ENCODE measurements around the gene LAMB3. TPM values are rescaled to one million over a fixed set of nuclear protein-coding genes. Genes with fewer than 3 reads are reported as not detected.

Gene LAMB3
- total and polyA plus RNA-seq, 12 donors, result 8.2 to 117 (median 34.7) TPM

GRCh38 chr1:209625791-209626285, 26.4 kb downstream of the LAMB3 start:
- peaks cover 12 to 31% of the 10 kb centered on the region in 2 donors for H3K4me1 ChIP-seq (replicated peaks in 1 of 2)
- no peaks in the 10 kb centered on the region for H3K27me3 ChIP-seq
- WGBS, 4 donors, result 63 to 86% (median 82%) methylated on average over 12 to 18 of the region's 18 CpGs
- H3K9me3 ChIP-seq (replicated peaks in 1 of 3), result no peaks in the 10 kb centered on the region
- no peak for TF ChIP-seq POLR2A (IDR thresholded peaks at IDR 0.05)
- TF ChIP-seq, protein P1, sequence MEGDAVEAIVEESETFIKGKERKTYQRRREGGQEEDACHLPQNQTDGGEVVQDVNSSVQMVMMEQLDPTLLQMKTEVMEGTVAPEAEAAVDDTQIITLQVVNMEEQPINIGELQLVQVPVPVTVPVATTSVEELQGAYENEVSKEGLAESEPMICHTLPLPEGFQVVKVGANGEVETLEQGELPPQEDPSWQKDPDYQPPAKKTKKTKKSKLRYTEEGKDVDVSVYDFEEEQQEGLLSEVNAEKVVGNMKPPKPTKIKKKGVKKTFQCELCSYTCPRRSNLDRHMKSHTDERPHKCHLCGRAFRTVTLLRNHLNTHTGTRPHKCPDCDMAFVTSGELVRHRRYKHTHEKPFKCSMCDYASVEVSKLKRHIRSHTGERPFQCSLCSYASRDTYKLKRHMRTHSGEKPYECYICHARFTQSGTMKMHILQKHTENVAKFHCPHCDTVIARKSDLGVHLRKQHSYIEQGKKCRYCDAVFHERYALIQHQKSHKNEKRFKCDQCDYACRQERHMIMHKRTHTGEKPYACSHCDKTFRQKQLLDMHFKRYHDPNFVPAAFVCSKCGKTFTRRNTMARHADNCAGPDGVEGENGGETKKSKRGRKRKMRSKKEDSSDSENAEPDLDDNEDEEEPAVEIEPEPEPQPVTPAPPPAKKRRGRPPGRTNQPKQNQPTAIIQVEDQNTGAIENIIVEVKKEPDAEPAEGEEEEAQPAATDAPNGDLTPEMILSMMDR (IDR thresholded peaks at IDR 0.05), result no peak
- DNase-seq, result no peak
- no peak overlapping the region for H3K4me3 ChIP-seq
- peak overlapping the region in 1 of 5 donors; percentile 63 for H3K27ac ChIP-seq
- no peaks in the 10 kb centered on the region for H3K36me3 ChIP-seq (replicated peaks in 1 of 2)
- intact Hi-C loops (cut with DNase I), result loop anchor here (5.0 to 10.0 kb wide), 2 partner anchors 49 to 119 kb away; no protein-coding TSS in a partner anchor

DNA sequence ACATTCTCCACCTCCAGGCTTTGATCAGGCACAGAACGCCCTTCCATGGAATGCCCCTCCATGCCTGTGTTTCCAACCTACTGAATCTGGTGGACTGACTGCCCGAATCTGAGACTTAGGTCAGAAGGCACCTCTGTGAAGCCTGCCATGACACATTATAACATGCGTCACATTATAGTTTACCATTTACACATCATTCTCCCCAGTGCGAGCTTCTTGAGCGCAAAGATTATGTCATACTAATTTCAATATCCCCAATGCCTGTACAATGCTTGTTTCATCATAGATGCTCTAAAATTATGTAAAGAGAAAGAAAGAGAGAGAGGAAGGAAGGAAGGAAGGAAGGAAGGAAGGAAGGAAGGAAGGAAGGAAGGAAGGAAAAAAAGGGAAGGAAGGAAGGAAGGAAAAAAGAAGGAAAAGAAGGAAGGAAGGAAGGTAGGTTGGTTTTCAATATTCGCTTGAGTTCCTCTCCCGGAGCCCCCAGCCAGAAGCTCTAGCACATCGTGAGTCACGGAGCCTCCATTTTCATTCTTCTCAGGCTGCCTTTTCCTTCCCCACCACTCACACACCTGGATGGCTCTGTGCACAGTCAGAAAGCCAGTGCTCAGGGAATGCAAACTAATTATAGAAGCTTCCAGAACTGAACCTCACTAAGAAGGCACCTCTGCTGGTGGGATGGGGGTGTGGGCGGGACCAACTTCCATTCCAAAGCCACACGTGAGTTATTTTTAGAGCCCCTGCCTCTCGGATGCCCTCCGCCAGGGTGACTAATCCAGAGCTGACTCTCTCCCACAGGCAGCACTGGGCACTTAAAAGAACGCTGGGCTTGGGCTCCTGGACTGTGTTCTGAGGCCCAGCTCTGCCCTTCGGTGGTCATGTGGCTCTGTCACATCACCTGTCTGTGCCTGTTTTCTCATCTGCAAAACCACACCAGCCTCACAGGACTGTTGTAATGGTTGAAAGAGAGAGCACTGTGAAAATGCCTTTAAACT, 27.4 kb downstream of the LAMB3 start:
- H3K36me3 ChIP-seq (replicated peaks in 1 of 2), result no peaks in the 10 kb centered on the region
- peak overlapping the region in 1 of 5 donors; percentile 63 for H3K27ac ChIP-seq
- H3K9me3 ChIP-seq (replicated peaks in 1 of 3), result no peaks in the 10 kb centered on the region
- 66 to 79% (median 72%) methylated on average over 10 to 15 of the region's 15 CpGs for WGBS, 4 donors
- no peak overlapping the region for H3K4me3 ChIP-seq
- H3K27me3 ChIP-seq, result no peaks in the 10 kb centered on the region
- intact Hi-C loops (cut with DNase I), result loop anchor here (5.0 to 10.0 kb wide), 2 partner anchors 48 to 120 kb away; no protein-coding TSS in a partner anchor
- TF ChIP-seq, protein P1 (IDR thresholded peaks at IDR 0.05), result peak in 1 of 6 experiments; percentile 2
- no peak for TF ChIP-seq POLR2A (IDR thresholded peaks at IDR 0.05)
- peak in 3 of 7 donors; percentile 41 to 64 (median 63) for DNase-seq
- H3K4me1 ChIP-seq (replicated peaks in 1 of 2), result peaks cover 12 to 36% of the 10 kb centered on the region in 2 donors

GRCh38 chr1:209622841-209623829, 29.1 kb downstream of the LAMB3 start:
- intact Hi-C loops (cut with DNase I), result loop anchor here in 1 of 2 donors (10.0 kb wide), 1 partner anchor 122 kb away; no protein-coding TSS in a partner anchor
- H3K4me3 ChIP-seq, result no peak overlapping the region
- H3K27me3 ChIP-seq, result no peaks in the 10 kb centered on the region
- TF ChIP-seq, protein P1 (IDR thresholded peaks at IDR 0.05), result no peak
- TF ChIP-seq POLR2A (IDR thresholded peaks at IDR 0.05), result no peak
- no peak for DNase-seq
- no peak overlapping the region for H3K27ac ChIP-seq
- H3K4me1 ChIP-seq (replicated peaks in 1 of 2), result peaks cover 12 to 36% of the 10 kb centered on the region in 2 donors
- no peaks in the 10 kb centered on the region for H3K9me3 ChIP-seq (replicated peaks in 1 of 3)
- 93 to 96% (median 94%) methylated on average over 14 to 24 of the region's 24 CpGs for WGBS, 4 donors
- H3K36me3 ChIP-seq (replicated peaks in 1 of 2), result no peaks in the 10 kb centered on the region

Measured in adrenal gland (tissue), 12 donors.